Measurements from ENCODE around the gene SLC12A5. TPM values are rescaled to one million over a fixed set of nuclear protein-coding genes. Genes with fewer than 3 reads are reported as not detected.

Gene SLC12A5
- total RNA-seq (ENCODE audit: low replicate concordance): 0.37 and 0.77 TPM in 2 replicates

DNA sequence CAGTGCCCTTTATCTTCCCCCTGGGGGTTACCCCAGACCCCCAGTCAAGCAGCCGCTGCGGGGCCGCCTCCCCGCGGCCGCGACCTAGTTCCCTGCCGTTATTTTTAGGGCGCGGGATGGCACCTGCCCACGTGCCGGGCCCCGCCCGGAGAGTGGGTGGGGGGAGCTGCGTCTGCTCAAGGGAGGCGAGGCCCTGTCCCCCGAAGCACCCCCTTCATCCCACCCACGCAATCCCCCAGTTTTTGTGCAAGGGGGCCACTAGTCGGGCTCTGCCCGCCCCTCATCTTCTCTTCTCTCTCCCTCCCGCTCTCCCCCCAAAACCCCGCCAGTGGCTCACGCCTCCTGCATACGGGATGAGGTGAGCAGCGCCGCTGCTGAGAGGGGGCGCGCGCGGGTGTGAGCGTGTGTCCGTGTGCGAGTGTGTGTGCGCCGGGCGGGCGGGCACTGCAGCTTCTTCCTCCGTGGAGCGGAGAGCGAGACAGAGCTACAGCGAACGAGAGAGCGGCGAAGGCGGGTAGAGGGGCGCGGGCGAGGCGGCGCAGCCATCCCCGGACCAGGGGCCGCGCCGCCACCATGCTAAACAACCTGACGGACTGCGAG lies at the start of gene SLC12A5:
SLC12A5 (plus strand) TSS at position 444 of the 600 bp plus-strand sequence; CDS start at position 574, 130 bp downstream.
- Histone ChIP-seq H3K27me3 (peaks cover 100% of the 10 kb centered on the region), H3K36me3 (no peaks in the 10 kb centered on the region), H4K20me1 (ENCODE audit: low read depth) (peaks cover 78% of the 10 kb centered on the region), H3K79me2 (ENCODE audit: low read depth) (no peaks in the 10 kb centered on the region), H3K9ac (no peak within 1 kb of the TSS), H3F3A (ENCODE audit: low read depth) (peaks cover 17% of the 10 kb centered on the region), H3K4me1 (peaks cover 9% of the 10 kb centered on the region), H3K4me2 (peak within 1 kb of the TSS; percentile 85), H2AFZ (replicated peaks) (no peak within 1 kb of the TSS), H3K4me3 (peak within 1 kb of the TSS; percentile 35), H3K9me3 (ENCODE audit: low read depth) (no peaks in the 10 kb centered on the region), H3K27ac (no peak within 1 kb of the TSS)
- no peaks in the 10 kb centered on the region for H3K36me3 Mint-ChIP-seq
- H3K27me3 Mint-ChIP-seq (ENCODE audit: insufficient read depth, low read depth): peaks cover 73% of the 10 kb centered on the region
- no peak within 1 kb of the TSS for H3K27ac Mint-ChIP-seq
- no peak for DNase-seq (ENCODE audit: low spot score)
- no peaks in the 10 kb centered on the region for H3K9me3 Mint-ChIP-seq
- peaks cover 12% of the 10 kb centered on the region for H3K4me1 Mint-ChIP-seq
- peak within 1 kb of the TSS; percentile 52 for H3K4me3 Mint-ChIP-seq
- no peak for TF ChIP-seq EZH2 (IDR thresholded peaks at IDR 0.05)

DNA sequence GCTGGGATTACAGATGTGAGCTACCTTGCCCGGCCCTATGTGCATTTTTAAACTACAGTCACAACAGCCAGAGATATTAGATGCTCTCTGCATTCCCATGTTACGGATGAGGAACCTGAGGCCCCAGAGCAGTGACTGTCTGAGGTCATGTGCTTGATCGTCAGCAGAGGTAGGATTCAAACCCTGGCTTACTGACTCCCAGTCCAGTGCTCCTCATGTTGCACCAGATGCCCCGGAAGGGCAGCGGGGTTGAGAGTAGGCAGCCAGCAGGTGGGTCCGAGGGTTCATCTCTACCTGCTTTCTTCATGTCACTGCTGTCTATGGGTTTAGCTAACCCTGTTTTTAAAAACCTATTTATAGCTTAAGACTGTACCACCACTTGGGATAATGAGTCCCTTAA lies 47.8 kb upstream of the SLC12A5 start:
- Histone ChIP-seq H4K20me1 (ENCODE audit: low read depth) (no peaks in the 10 kb centered on the region), H3K9ac (no peak overlapping the region), H3K4me3 (no peak overlapping the region), H3K36me3 (no peaks in the 10 kb centered on the region), H3K79me2 (ENCODE audit: low read depth) (no peaks in the 10 kb centered on the region), H3K4me2 (no peak overlapping the region), H3K4me1 (no peaks in the 10 kb centered on the region), H3K9me3 (ENCODE audit: low read depth) (no peaks in the 10 kb centered on the region), H3K27me3 (peaks cover 8% of the 10 kb centered on the region), H3K27ac (no peak overlapping the region), H2AFZ (replicated peaks) (no peak overlapping the region), H3F3A (ENCODE audit: low read depth) (no peaks in the 10 kb centered on the region)
- no peaks in the 10 kb centered on the region for H3K27me3 Mint-ChIP-seq (ENCODE audit: insufficient read depth, low read depth)
- no peaks in the 10 kb centered on the region for H3K4me1 Mint-ChIP-seq
- H3K4me3 Mint-ChIP-seq: no peak overlapping the region
- no peak for DNase-seq (ENCODE audit: low spot score)
- no peaks in the 10 kb centered on the region for H3K9me3 Mint-ChIP-seq
- TF ChIP-seq, protein P1, sequence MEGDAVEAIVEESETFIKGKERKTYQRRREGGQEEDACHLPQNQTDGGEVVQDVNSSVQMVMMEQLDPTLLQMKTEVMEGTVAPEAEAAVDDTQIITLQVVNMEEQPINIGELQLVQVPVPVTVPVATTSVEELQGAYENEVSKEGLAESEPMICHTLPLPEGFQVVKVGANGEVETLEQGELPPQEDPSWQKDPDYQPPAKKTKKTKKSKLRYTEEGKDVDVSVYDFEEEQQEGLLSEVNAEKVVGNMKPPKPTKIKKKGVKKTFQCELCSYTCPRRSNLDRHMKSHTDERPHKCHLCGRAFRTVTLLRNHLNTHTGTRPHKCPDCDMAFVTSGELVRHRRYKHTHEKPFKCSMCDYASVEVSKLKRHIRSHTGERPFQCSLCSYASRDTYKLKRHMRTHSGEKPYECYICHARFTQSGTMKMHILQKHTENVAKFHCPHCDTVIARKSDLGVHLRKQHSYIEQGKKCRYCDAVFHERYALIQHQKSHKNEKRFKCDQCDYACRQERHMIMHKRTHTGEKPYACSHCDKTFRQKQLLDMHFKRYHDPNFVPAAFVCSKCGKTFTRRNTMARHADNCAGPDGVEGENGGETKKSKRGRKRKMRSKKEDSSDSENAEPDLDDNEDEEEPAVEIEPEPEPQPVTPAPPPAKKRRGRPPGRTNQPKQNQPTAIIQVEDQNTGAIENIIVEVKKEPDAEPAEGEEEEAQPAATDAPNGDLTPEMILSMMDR (IDR thresholded peaks at IDR 0.05): no peak
- TF ChIP-seq EZH2phosphoT487 (IDR thresholded peaks at IDR 0.05): no peak
- no peak for TF ChIP-seq EZH2 (IDR thresholded peaks at IDR 0.05)
- no peak overlapping the region for H3K27ac Mint-ChIP-seq
- no peaks in the 10 kb centered on the region for H3K36me3 Mint-ChIP-seq

DNA sequence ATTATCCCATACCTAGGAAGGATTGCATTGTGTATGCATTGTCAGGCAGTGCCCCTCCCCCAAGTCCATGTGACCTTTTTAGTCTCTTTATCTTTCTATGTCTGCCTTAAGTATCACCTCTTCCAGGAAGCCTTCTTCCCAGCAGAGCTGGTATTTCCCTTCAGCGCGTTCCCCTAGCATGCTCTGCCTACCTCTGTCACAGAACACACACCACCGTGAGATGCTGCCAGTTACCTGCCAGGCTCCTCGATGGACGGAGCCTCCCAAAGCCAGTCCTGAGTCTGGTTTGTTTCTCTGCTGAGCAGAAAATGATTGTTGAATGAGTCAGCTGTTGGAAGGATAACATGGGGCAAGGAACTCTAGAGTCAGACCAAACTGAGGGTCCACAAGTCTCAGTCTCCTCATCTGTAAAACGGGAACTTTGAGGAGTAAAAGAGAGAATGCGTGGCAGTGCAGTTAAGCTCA lies 45.7 kb upstream of the SLC12A5 start:
- Mint-ChIP-seq H3K27me3 (ENCODE audit: insufficient read depth, low read depth) (peaks cover 2% of the 10 kb centered on the region), H3K4me3 (no peak overlapping the region), H3K9me3 (no peaks in the 10 kb centered on the region), H3K4me1 (no peaks in the 10 kb centered on the region), H3K36me3 (no peaks in the 10 kb centered on the region), H3K27ac (no peak overlapping the region)
- H3K4me3 ChIP-seq: no peak overlapping the region
- no peak overlapping the region for H3K4me2 ChIP-seq
- no peaks in the 10 kb centered on the region for H3K9me3 ChIP-seq (ENCODE audit: low read depth)
- H3F3A ChIP-seq (ENCODE audit: low read depth): peaks cover 4% of the 10 kb centered on the region
- H3K79me2 ChIP-seq (ENCODE audit: low read depth): no peaks in the 10 kb centered on the region
- no peaks in the 10 kb centered on the region for H3K4me1 ChIP-seq
- no peaks in the 10 kb centered on the region for H4K20me1 ChIP-seq (ENCODE audit: low read depth)
- no peak overlapping the region for H3K9ac ChIP-seq
- no peaks in the 10 kb centered on the region for H3K36me3 ChIP-seq
- TF ChIP-seq, protein P1 (IDR thresholded peaks at IDR 0.05): no peak
- no peak for TF ChIP-seq EZH2 (IDR thresholded peaks at IDR 0.05)
- H2AFZ ChIP-seq (replicated peaks): peak overlapping the region; percentile 27
- H3K27ac ChIP-seq: no peak overlapping the region
- no peak for DNase-seq (ENCODE audit: low spot score)
- H3K27me3 ChIP-seq: peaks cover 6% of the 10 kb centered on the region

DNA sequence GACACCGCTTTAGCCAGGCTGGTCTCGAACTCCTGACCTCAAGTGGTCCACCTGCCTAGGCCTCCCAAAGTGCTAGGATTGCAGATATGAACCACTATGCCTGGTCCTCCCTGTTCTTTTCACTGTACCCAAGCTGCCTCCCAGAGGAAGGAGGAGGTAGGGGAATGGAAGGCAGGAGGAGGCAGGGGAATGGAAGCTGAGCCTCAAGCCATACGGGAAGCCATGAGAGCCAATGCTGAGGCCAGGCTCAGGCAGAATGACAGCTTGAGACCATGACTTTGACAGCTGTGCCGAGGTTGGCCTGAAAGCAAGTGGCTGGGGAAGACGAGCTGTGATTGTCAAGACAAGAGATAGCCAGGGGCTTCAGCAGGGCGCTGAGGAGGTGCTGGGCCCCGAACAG lies 43.4 kb upstream of the SLC12A5 start:
- no peak for TF ChIP-seq EZH2 (IDR thresholded peaks at IDR 0.05)
- TF ChIP-seq, protein P1 (IDR thresholded peaks at IDR 0.05): no peak
- no peak for TF ChIP-seq EZH2phosphoT487 (IDR thresholded peaks at IDR 0.05)
- Histone ChIP-seq H3K27me3 (no peaks in the 10 kb centered on the region), H3K27ac (no peak overlapping the region), H3K36me3 (no peaks in the 10 kb centered on the region), H3K9ac (no peak overlapping the region), H3K9me3 (ENCODE audit: low read depth) (no peaks in the 10 kb centered on the region), H3K4me3 (no peak overlapping the region), H3K4me2 (no peak overlapping the region), H4K20me1 (ENCODE audit: low read depth) (no peaks in the 10 kb centered on the region), H3K4me1 (no peaks in the 10 kb centered on the region), H3F3A (ENCODE audit: low read depth) (peaks cover 4% of the 10 kb centered on the region), H2AFZ (replicated peaks) (no peak overlapping the region), H3K79me2 (ENCODE audit: low read depth) (no peaks in the 10 kb centered on the region)
- peaks cover 2% of the 10 kb centered on the region for H3K27me3 Mint-ChIP-seq (ENCODE audit: insufficient read depth, low read depth)
- DNase-seq (ENCODE audit: low spot score): no peak
- no peak overlapping the region for H3K4me3 Mint-ChIP-seq
- H3K4me1 Mint-ChIP-seq: no peaks in the 10 kb centered on the region
- no peaks in the 10 kb centered on the region for H3K9me3 Mint-ChIP-seq
- H3K27ac Mint-ChIP-seq: no peak overlapping the region
- no peaks in the 10 kb centered on the region for H3K36me3 Mint-ChIP-seq

Data from neural progenitor cell (in vitro differentiated cells).